Trophoblast cell (in vitro differentiated cells and primary cell): Measurements from ENCODE around the gene MYO7A.

Experiments
- DNase-seq, 2 donors: peaks; one replicate each; pipeline ENCODE4 v3.0.0-alpha.2; 2016
- H2AFZ ChIP-seq: 2 replicates; pipeline ENCODE4 v1.6.1; 2013; ENCODE audit warnings: low read length, moderate library complexity, mild to moderate bottlenecking; ENCODE audit not compliant: insufficient read depth, poor library complexity
- H2AK5ac ChIP-seq: 2 replicates; pipeline ENCODE4 v1.6.1; 2013; ENCODE audit warnings: mild to moderate bottlenecking, low read length
- H2BK120ac ChIP-seq: 2 replicates; pipeline ENCODE4 v1.6.1; 2013; ENCODE audit warnings: low read length, mild to moderate bottlenecking, moderate library complexity; ENCODE audit not compliant: insufficient read depth, poor library complexity
- H2BK12ac ChIP-seq: 2 replicates; pipeline ENCODE4 v1.6.1; 2013; ENCODE audit warnings: mild to moderate bottlenecking, low read length, moderate library complexity
- H2BK5ac ChIP-seq: 2 replicates; pipeline ENCODE4 v1.6.1; 2013; ENCODE audit warnings: low read length, low read depth, moderate library complexity, mild to moderate bottlenecking; ENCODE audit not compliant: poor library complexity
- H3K14ac ChIP-seq: 2 replicates; pipeline ENCODE4 v1.6.1; 2013; ENCODE audit warnings: mild to moderate bottlenecking, low read length
- H3K18ac ChIP-seq: 2 replicates; pipeline ENCODE4 v1.6.1; 2013; ENCODE audit warnings: mild to moderate bottlenecking, low read length
- H3K23ac ChIP-seq: 2 replicates; pipeline ENCODE4 v1.6.1; 2013; ENCODE audit warnings: low read length
- H3K27ac ChIP-seq: 2 replicates; pipeline ENCODE4 v1.5.1; 2013; ENCODE audit warnings: low read depth, mild to moderate bottlenecking, inconsistent platforms, low read length, moderate library complexity
- H3K27me3 ChIP-seq: 2 replicates; pipeline ENCODE4 v1.6.1; 2013; ENCODE audit warnings: inconsistent platforms, mild to moderate bottlenecking, low read length, moderate library complexity; ENCODE audit not compliant: insufficient read depth
- H3K36me3 ChIP-seq, 2 experiments: 1 replicate in 1 of 2; 2 replicates in 1 of 2; pipeline ENCODE4 v1.6.1; 2013; ENCODE audit warnings: low read length in 2 of 2, mild to moderate bottlenecking in 2 of 2, moderate library complexity in 1 of 2; ENCODE audit not compliant: insufficient read depth in 2 of 2, control insufficient read depth in 1 of 2
- H3K4ac ChIP-seq: 2 replicates; pipeline ENCODE4 v1.6.1; 2013; ENCODE audit warnings: low read depth, mild to moderate bottlenecking, low read length, moderate library complexity
- H3K4me1 ChIP-seq, 2 experiments: 1 replicate in 1 of 2; 2 replicates in 1 of 2; pipeline ENCODE4 v1.6.1; 2013; ENCODE audit warnings: low read length in 2 of 2, mild to moderate bottlenecking in 2 of 2, moderate library complexity in 1 of 2; ENCODE audit not compliant: insufficient read depth in 2 of 2, control insufficient read depth in 1 of 2
- H3K4me2 ChIP-seq: 2 replicates; pipeline ENCODE4 v1.6.1; 2013; ENCODE audit warnings: inconsistent platforms, mild to moderate bottlenecking, low read length, moderate library complexity
- H3K4me3 ChIP-seq: 2 replicates; pipeline ENCODE4 v1.5.1; 2013; ENCODE audit warnings: mild to moderate bottlenecking, low read depth, low read length, inconsistent platforms
- H3K79me1 ChIP-seq: one replicate; pipeline ENCODE4 v1.6.1; 2013; ENCODE audit warnings: low read length
- H3K79me2 ChIP-seq: 2 replicates; pipeline ENCODE4 v1.6.1; 2013; ENCODE audit warnings: low read length, mild to moderate bottlenecking; ENCODE audit not compliant: control insufficient read depth, insufficient read depth, poor library complexity
- H3K9ac ChIP-seq: 2 replicates; pipeline ENCODE4 v1.6.1; 2013; ENCODE audit warnings: mild to moderate bottlenecking, low read length
- H3K9me3 ChIP-seq: 2 replicates; pipeline ENCODE4 v1.6.1; 2013; ENCODE audit warnings: low read depth, mild to moderate bottlenecking, control low read depth, inconsistent platforms, low read length; ENCODE audit not compliant: insufficient read depth
- H4K12ac ChIP-seq: 2 replicates; pipeline ENCODE4 v1.6.1; 2013; ENCODE audit warnings: low read depth, mild to moderate bottlenecking, low read length, moderate library complexity
- H4K8ac ChIP-seq: 2 replicates; pipeline ENCODE4 v1.6.1; 2013; ENCODE audit warnings: low read depth, mild to moderate bottlenecking, low read length, moderate library complexity
- H4K91ac ChIP-seq: one replicate; pipeline ENCODE4 v1.6.1; 2013; ENCODE audit warnings: low read depth, mild to moderate bottlenecking, low read length, moderate library complexity
- WGBS: extraction: QIAGEN DNeasy Blood & Tissue Kit; methylation state at CpG from one replicate; pipeline ENCODE4 v1.1.7; 2013; ENCODE audit warnings: missing lambda C conversion rate; ENCODE audit not compliant: insufficient read length, insufficient coverage; ENCODE audit errors: extremely low coverage; 5-methylcytosine and 5-hydroxymethylcytosine counted together

MYO7A gene

GRCh38 chr11:77171254-77171653 lies 43.2 kb downstream of the MYO7A start:
- Histone ChIP-seq H3K36me3 (no peaks in the 10 kb centered on the region), H4K8ac (no peak overlapping the region), H3K79me1 (peaks cover 10% of the 10 kb centered on the region), H2BK120ac (no peak overlapping the region), H3K9me3 (no peaks in the 10 kb centered on the region), H3K27ac (no peak overlapping the region), H3K4ac (no peak overlapping the region), H3K9ac (no peak overlapping the region), H3K23ac (no peak overlapping the region), H3K4me3 (peak overlapping the region; percentile 8), H2AFZ (no peak overlapping the region), H3K4me2 (no peak overlapping the region), H2BK12ac (no peak overlapping the region), H4K91ac (no peak overlapping the region), H3K27me3 (no peaks in the 10 kb centered on the region), H4K12ac (no peak overlapping the region), H3K4me1 (peaks cover 38% of the 10 kb centered on the region in 2 experiments), H2AK5ac (no peak overlapping the region), H3K14ac (no peak overlapping the region), H3K18ac (no peak overlapping the region), H3K79me2 (peaks cover 1% of the 10 kb centered on the region), H2BK5ac (no peak overlapping the region)
- DNase-seq, result no peak
- no CpG with 5 or more reads among the region's 8 CpGs for WGBS

DNA sequence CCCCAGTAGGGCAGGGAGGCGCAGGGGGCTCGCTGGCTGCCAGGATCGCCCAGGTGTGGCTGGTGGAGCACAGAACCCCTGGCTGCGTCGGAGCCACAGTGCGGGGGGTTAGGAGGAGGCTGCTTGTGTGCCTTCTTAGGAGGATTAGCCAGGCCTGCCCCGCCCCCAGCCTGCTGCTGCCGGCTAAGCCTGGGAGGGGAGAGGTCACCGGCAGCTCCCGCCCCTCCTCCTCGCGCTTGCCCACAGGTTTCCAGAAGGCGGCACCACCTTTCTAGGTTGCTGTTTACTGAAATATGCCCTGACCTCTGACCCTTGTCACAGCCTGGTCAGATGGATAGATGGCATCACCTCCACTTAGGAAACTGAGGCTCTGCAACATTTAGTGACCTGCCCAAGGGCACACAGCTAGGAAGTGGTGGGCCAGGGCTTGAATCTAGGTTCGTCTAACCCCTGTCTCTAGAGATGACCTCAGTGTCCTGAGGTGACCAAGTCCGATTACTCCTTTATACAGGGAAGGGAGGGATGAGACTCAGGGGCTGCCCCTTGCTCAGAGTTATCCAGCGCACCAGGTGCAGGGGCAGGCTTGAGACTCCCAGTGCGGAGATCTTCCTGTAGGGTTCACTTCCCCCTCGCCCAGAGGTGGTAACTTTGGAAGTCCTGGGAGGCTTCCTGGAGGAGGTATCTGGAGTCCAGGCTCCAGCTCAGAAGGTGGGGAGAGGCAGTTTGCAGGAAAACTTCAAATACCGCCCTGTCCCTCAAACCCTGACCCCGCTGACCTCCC lies 44.0 kb downstream of the MYO7A start:
- H3K4me1 ChIP-seq, result peaks cover 33 to 37% of the 10 kb centered on the region in 2 experiments
- H4K8ac ChIP-seq, result peak overlapping the region; percentile 85
- peak overlapping the region; percentile 32 for H4K12ac ChIP-seq
- H2BK5ac ChIP-seq, result peak overlapping the region; percentile 48
- H3K4me2 ChIP-seq, result peak overlapping the region; percentile 26
- peak overlapping the region; percentile 85 for H2BK12ac ChIP-seq
- H3K4me3 ChIP-seq, result no peak overlapping the region
- no peaks in the 10 kb centered on the region for H3K9me3 ChIP-seq
- H3K9ac ChIP-seq, result no peak overlapping the region
- H2AFZ ChIP-seq, result peak overlapping the region; percentile 90
- no peak overlapping the region for H3K4ac ChIP-seq
- peak overlapping the region; percentile 56 for H3K18ac ChIP-seq
- H3K14ac ChIP-seq, result peak overlapping the region; percentile 71
- WGBS, result no CpG with 5 or more reads among the region's 20 CpGs
- peak overlapping the region; percentile 54 for H2BK120ac ChIP-seq
- H3K23ac ChIP-seq, result no peak overlapping the region
- H4K91ac ChIP-seq, result peak overlapping the region; percentile 78
- no peaks in the 10 kb centered on the region for H3K36me3 ChIP-seq
- peak in 1 of 2 donors; percentile 30 for DNase-seq
- peaks cover 5% of the 10 kb centered on the region for H3K79me1 ChIP-seq
- peaks cover 1% of the 10 kb centered on the region for H3K79me2 ChIP-seq
- H2AK5ac ChIP-seq, result no peak overlapping the region
- no peaks in the 10 kb centered on the region for H3K27me3 ChIP-seq
- no peak overlapping the region for H3K27ac ChIP-seq

GRCh38 chr11:77172666-77172982 lies 44.6 kb downstream of the MYO7A start:
- Histone ChIP-seq H3K27me3 (no peaks in the 10 kb centered on the region), H3K79me2 (peaks cover 1% of the 10 kb centered on the region), H3K4me1 (peaks cover 30 to 32% of the 10 kb centered on the region in 2 experiments), H3K4ac (no peak overlapping the region), H3K36me3 (no peaks in the 10 kb centered on the region), H2BK5ac (no peak overlapping the region), H3K18ac (no peak overlapping the region), H3K4me3 (no peak overlapping the region), H3K23ac (no peak overlapping the region), H3K9ac (no peak overlapping the region), H2AK5ac (no peak overlapping the region), H3K9me3 (peaks cover 3% of the 10 kb centered on the region), H2BK12ac (no peak overlapping the region), H4K91ac (no peak overlapping the region), H3K79me1 (peaks cover 5% of the 10 kb centered on the region), H3K14ac (no peak overlapping the region), H2BK120ac (no peak overlapping the region), H2AFZ (no peak overlapping the region), H3K4me2 (no peak overlapping the region), H3K27ac (no peak overlapping the region), H4K12ac (no peak overlapping the region), H4K8ac (no peak overlapping the region)
- DNase-seq, result no peak
- no CpG with 5 or more reads among the region's 16 CpGs for WGBS

DNA sequence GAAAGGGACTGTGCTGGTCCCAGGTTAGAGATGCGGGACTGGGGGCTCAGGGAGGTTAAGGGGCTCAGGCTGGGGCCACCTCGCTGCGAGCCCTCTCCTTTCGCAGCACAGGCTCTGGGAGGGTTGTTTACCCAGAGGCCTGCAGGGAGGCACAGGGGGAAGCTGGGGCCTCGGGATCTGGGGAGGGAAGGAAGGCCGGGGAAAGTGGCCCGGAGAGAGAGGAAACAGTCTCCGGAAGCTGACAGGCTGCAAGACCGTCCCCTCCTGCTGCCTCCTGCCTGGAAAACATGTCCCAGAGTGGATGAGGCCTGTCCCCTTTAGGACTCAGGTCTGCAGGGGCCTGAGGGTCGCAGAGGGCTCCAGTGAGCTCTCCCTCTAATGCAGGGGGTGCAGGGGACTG lies 45.4 kb downstream of the MYO7A start:
- Histone ChIP-seq H3K4me1 (peaks cover 25 to 28% of the 10 kb centered on the region in 2 experiments), H3K79me2 (peaks cover 1% of the 10 kb centered on the region), H3K4me3 (no peak overlapping the region), H3K4ac (no peak overlapping the region), H3K9me3 (peaks cover 3% of the 10 kb centered on the region), H4K8ac (no peak overlapping the region), H3K4me2 (no peak overlapping the region), H2AK5ac (no peak overlapping the region), H2BK120ac (no peak overlapping the region), H4K12ac (no peak overlapping the region), H2AFZ (no peak overlapping the region), H3K27ac (no peak overlapping the region), H3K18ac (no peak overlapping the region), H2BK12ac (no peak overlapping the region), H3K23ac (no peak overlapping the region), H2BK5ac (no peak overlapping the region), H4K91ac (no peak overlapping the region), H3K36me3 (no peaks in the 10 kb centered on the region), H3K79me1 (peaks cover 5% of the 10 kb centered on the region), H3K27me3 (no peaks in the 10 kb centered on the region), H3K14ac (no peak overlapping the region), H3K9ac (no peak overlapping the region)
- WGBS, result no CpG with 5 or more reads among the region's 10 CpGs
- no peak for DNase-seq
